GM23338 (cell line): ENCODE results near the gene ZSCAN30. TPM values are rescaled to one million over a fixed set of nuclear protein-coding genes. Genes with fewer than 3 reads are reported as not detected.

Experiments
- ATAC-seq: fragments of 200-7000 bp; cut with Tn5 transposase; 3 replicates; pipeline ENCODE4 v1.9.1; 2020
- DNase-seq: peaks from one replicate; pipeline ENCODE4 v3.0.0-alpha.2; 2015; ENCODE audit warnings: low spot score
- H2AFZ ChIP-seq: fragments of 200-600 bp; sonication (generic); 2 replicates; pipeline ENCODE4 v1.8.0; 2016; ENCODE audit warnings: antibody characterized with exemption, mild to moderate bottlenecking, moderate library complexity
- H3F3A ChIP-seq: fragments of 200-600 bp; sonication (generic); replicated peaks from 2 replicates; pipeline ENCODE4 v1.8.0; 2017; ENCODE audit warnings: antibody characterized with exemption, mixed run types, low read depth
- H3K27ac ChIP-seq: fragments of 200-600 bp; sonication (generic); 2 replicates; pipeline ENCODE4 v1.6.1; 2016; ENCODE audit warnings: low read depth
- H3K27me3 ChIP-seq: fragments of 200-600 bp; sonication (generic); 2 replicates; pipeline ENCODE4 v1.8.0; 2016; ENCODE audit warnings: mild to moderate bottlenecking, mixed run types, moderate library complexity; ENCODE audit not compliant: insufficient read depth
- H3K36me3 ChIP-seq: fragments of 200-600 bp; sonication (generic); 2 replicates; pipeline ENCODE4 v1.8.0; 2016; ENCODE audit warnings: mild to moderate bottlenecking; ENCODE audit not compliant: insufficient read depth
- H3K4me1 ChIP-seq: fragments of 200-600 bp; sonication (generic); 2 replicates; pipeline ENCODE4 v1.8.0; 2016; ENCODE audit warnings: mild to moderate bottlenecking, moderate library complexity; ENCODE audit not compliant: insufficient read depth
- H3K4me2 ChIP-seq: fragments of 200-600 bp; sonication (generic); 2 replicates; pipeline ENCODE4 v1.7.1; 2017; ENCODE audit warnings: mixed run types
- H3K4me3 ChIP-seq: fragments of 200-600 bp; sonication (generic); 2 replicates; pipeline ENCODE4 v1.6.1; 2016; ENCODE audit warnings: mixed run types
- H3K79me2 ChIP-seq: fragments of 200-600 bp; sonication (generic); replicated peaks from 2 replicates; pipeline ENCODE4 v1.8.0; 2017; ENCODE audit warnings: mild to moderate bottlenecking; ENCODE audit not compliant: insufficient read depth
- H3K9me2 ChIP-seq: fragments of 200-600 bp; sonication (generic); 2 replicates; pipeline ENCODE4 v1.8.0; 2017; ENCODE audit not compliant: insufficient read depth
- H4K20me1 ChIP-seq: fragments of 200-600 bp; sonication (generic); replicated peaks from 2 replicates; pipeline ENCODE4 v1.8.0; 2017; ENCODE audit warnings: mild to moderate bottlenecking; ENCODE audit not compliant: insufficient read depth
- H3K27ac Mint-ChIP-seq: 2 replicates; pipeline ENCODE4 v1.8.0; 2020; ENCODE audit warnings: inconsistent platforms, mild to moderate bottlenecking, moderate library complexity, mixed read lengths
- H3K27me3 Mint-ChIP-seq: 3 replicates; pipeline ENCODE4 v1.8.0; 2022; ENCODE audit warnings: low read depth, mild to moderate bottlenecking, moderate library complexity, mixed read lengths, inconsistent platforms; ENCODE audit not compliant: insufficient read depth, poor library complexity
- H3K36me3 Mint-ChIP-seq: 3 replicates; pipeline ENCODE4 v1.8.0; 2021; ENCODE audit warnings: low read depth, mild to moderate bottlenecking, inconsistent platforms, moderate library complexity, mixed read lengths
- H3K4me1 Mint-ChIP-seq: 3 replicates; pipeline ENCODE4 v1.8.0; 2020; ENCODE audit warnings: mild to moderate bottlenecking, inconsistent platforms, mixed read lengths
- H3K4me3 Mint-ChIP-seq: 3 replicates; pipeline ENCODE4 v1.8.0; 2021; ENCODE audit warnings: moderate library complexity, mild to moderate bottlenecking, inconsistent platforms, mixed read lengths
- H3K9me3 Mint-ChIP-seq: 3 replicates; pipeline ENCODE4 v1.8.0; 2020; ENCODE audit warnings: moderate library complexity, mild to moderate bottlenecking, inconsistent platforms, mixed read lengths
- ETS1 ChIP-seq: IDR thresholded peaks from 2 replicates; pipeline ENCODE4 v1.6.1; 2016; ENCODE audit warnings: antibody characterized with exemption
- EZH2 ChIP-seq: fragments of 200-600 bp; sonication (generic); IDR thresholded peaks from one replicate; pipeline ENCODE4 v1.8.0; 2017; ENCODE audit warnings: antibody characterized with exemption, mild to moderate bottlenecking, low read depth; ENCODE audit not compliant: unreplicated experiment
- EZH2phosphoT487 ChIP-seq: fragments of 200-600 bp; sonication (generic); IDR thresholded peaks from one replicate; pipeline ENCODE4 v1.8.1; 2018; ENCODE audit warnings: antibody characterized with exemption; ENCODE audit not compliant: unreplicated experiment
- JUNB ChIP-seq: IDR thresholded peaks from one replicate; pipeline ENCODE4 v1.6.1; 2016; ENCODE audit warnings: antibody characterized with exemption; ENCODE audit not compliant: unreplicated experiment
- NANOG ChIP-seq: IDR thresholded peaks from 2 replicates; pipeline ENCODE4 v1.6.1; 2016; ENCODE audit warnings: antibody characterized with exemption, borderline replicate concordance
- POLR2AphosphoS5 ChIP-seq: IDR thresholded peaks from 2 replicates; pipeline ENCODE4 v1.6.1; 2016; ENCODE audit warnings: antibody characterized with exemption, low read depth
- STAT1 ChIP-seq: IDR thresholded peaks from one replicate; pipeline ENCODE4 v1.6.1; 2016; ENCODE audit warnings: antibody characterized with exemption; ENCODE audit not compliant: unreplicated experiment
- ZNF114 ChIP-seq: fragments of 250-450 bp; sonication (Bioruptor Pico); IDR thresholded peaks from 2 replicates; pipeline ENCODE4 v1.5.0; 2020; ENCODE audit warnings: mild to moderate bottlenecking, moderate library complexity
- ZNF331 ChIP-seq: fragments of 250-450 bp; sonication (Bioruptor Pico); IDR thresholded peaks from 2 replicates; pipeline ENCODE4 v1.5.0; 2020; ENCODE audit warnings: low read depth, mild to moderate bottlenecking, moderate library complexity
- polyA plus RNA-seq: library from polyadenylated mRNA; unstranded; fragments of >200 nt; fragmentation: Nextera tagmentation; extraction: Ambion mirVana; gene quantifications from 2 replicates; pipeline ENCODE4 v1.2.1, GENCODE V29; 2016
- total RNA-seq: library from RNA; depleted of rRNA; stranded (reverse); fragments of >200 nt; shearing (Covaris generic); gene quantifications from 2 replicates; pipeline ENCODE4 v1.2.3, GENCODE V29; 2014
- TF ChIP-seq, protein P1 (sequence below), 2 experiments: fragments of 200-600 bp in 1 of 2; sonication (generic) in 1 of 2; conservative IDR thresholded peaks; 2 replicates each; pipeline versions ENCODE4 v1.5.1 to v1.6.1; 2016 to 2017; ENCODE audit warnings: antibody characterized with exemption in 2 of 2, low read depth in 2 of 2, mild to moderate bottlenecking in 2 of 2, moderate library complexity in 1 of 2
- TF ChIP-seq, protein P2 (sequence below): fragments of 250-450 bp; sonication (Bioruptor Pico); IDR thresholded peaks from 2 replicates; pipeline ENCODE4 v1.5.0; 2020; ENCODE audit warnings: mild to moderate bottlenecking, moderate library complexity

The ZSCAN30 gene
- total and polyA plus RNA-seq, 2 experiments from 2014 or later = 12.3 to 21.8 TPM

GRCh38 chr18:35267161-35267651, 22.8 kb downstream of the ZSCAN30 start:
- Histone ChIP-seq H3K4me3 (peak overlapping the region; percentile 59), H2AFZ (peak overlapping the region; percentile 93), H3K27ac (peak overlapping the region; percentile 63; the same call in 1 of the 2 replicates), H3K36me3 (no peaks in the 10 kb centered on the region; the same call in 1 of the 2 replicates), H3F3A (no peaks in the 10 kb centered on the region), H3K27me3 (peaks cover 11% of the 10 kb centered on the region; the same call in 1 of the 2 replicates), H3K79me2 (no peaks in the 10 kb centered on the region), H4K20me1 (no peaks in the 10 kb centered on the region), H3K9me2 (peaks cover 16% of the 10 kb centered on the region; the same call in 1 of the 2 replicates), H3K4me1 (no peaks in the 10 kb centered on the region), H3K4me2 (peak overlapping the region; percentile 74)
- Mint-ChIP-seq H3K27ac (peak overlapping the region; percentile 76), H3K4me1 (peaks cover 3% of the 10 kb centered on the region; the same call in 2 of the 3 replicates), H3K27me3 (peaks cover 15% of the 10 kb centered on the region), H3K9me3 (peaks cover 33% of the 10 kb centered on the region), H3K36me3 (peaks cover 49% of the 10 kb centered on the region), H3K4me3 (peak overlapping the region; percentile 73)
- ATAC-seq (peak; percentile 93), DNase-seq (peak; percentile 89)
- no peak for TF ChIP-seq ZNF114 (CRISPR knock-in tag)
- TF ChIP-seq POLR2AphosphoS5 = peak; percentile 55
- no peak for TF ChIP-seq NANOG
- no peak for TF ChIP-seq EZH2phosphoT487
- no peak for TF ChIP-seq EZH2
- TF ChIP-seq, protein P1, sequence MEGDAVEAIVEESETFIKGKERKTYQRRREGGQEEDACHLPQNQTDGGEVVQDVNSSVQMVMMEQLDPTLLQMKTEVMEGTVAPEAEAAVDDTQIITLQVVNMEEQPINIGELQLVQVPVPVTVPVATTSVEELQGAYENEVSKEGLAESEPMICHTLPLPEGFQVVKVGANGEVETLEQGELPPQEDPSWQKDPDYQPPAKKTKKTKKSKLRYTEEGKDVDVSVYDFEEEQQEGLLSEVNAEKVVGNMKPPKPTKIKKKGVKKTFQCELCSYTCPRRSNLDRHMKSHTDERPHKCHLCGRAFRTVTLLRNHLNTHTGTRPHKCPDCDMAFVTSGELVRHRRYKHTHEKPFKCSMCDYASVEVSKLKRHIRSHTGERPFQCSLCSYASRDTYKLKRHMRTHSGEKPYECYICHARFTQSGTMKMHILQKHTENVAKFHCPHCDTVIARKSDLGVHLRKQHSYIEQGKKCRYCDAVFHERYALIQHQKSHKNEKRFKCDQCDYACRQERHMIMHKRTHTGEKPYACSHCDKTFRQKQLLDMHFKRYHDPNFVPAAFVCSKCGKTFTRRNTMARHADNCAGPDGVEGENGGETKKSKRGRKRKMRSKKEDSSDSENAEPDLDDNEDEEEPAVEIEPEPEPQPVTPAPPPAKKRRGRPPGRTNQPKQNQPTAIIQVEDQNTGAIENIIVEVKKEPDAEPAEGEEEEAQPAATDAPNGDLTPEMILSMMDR (conservative IDR thresholded peaks at IDR 0.05; ENCODE audit: low read depth in 2 of 2) = peak in 1 of 2 experiments; percentile 30; a peak in 1 of 4 replicates
- TF ChIP-seq STAT1 = no peak
- TF ChIP-seq, protein P2, sequence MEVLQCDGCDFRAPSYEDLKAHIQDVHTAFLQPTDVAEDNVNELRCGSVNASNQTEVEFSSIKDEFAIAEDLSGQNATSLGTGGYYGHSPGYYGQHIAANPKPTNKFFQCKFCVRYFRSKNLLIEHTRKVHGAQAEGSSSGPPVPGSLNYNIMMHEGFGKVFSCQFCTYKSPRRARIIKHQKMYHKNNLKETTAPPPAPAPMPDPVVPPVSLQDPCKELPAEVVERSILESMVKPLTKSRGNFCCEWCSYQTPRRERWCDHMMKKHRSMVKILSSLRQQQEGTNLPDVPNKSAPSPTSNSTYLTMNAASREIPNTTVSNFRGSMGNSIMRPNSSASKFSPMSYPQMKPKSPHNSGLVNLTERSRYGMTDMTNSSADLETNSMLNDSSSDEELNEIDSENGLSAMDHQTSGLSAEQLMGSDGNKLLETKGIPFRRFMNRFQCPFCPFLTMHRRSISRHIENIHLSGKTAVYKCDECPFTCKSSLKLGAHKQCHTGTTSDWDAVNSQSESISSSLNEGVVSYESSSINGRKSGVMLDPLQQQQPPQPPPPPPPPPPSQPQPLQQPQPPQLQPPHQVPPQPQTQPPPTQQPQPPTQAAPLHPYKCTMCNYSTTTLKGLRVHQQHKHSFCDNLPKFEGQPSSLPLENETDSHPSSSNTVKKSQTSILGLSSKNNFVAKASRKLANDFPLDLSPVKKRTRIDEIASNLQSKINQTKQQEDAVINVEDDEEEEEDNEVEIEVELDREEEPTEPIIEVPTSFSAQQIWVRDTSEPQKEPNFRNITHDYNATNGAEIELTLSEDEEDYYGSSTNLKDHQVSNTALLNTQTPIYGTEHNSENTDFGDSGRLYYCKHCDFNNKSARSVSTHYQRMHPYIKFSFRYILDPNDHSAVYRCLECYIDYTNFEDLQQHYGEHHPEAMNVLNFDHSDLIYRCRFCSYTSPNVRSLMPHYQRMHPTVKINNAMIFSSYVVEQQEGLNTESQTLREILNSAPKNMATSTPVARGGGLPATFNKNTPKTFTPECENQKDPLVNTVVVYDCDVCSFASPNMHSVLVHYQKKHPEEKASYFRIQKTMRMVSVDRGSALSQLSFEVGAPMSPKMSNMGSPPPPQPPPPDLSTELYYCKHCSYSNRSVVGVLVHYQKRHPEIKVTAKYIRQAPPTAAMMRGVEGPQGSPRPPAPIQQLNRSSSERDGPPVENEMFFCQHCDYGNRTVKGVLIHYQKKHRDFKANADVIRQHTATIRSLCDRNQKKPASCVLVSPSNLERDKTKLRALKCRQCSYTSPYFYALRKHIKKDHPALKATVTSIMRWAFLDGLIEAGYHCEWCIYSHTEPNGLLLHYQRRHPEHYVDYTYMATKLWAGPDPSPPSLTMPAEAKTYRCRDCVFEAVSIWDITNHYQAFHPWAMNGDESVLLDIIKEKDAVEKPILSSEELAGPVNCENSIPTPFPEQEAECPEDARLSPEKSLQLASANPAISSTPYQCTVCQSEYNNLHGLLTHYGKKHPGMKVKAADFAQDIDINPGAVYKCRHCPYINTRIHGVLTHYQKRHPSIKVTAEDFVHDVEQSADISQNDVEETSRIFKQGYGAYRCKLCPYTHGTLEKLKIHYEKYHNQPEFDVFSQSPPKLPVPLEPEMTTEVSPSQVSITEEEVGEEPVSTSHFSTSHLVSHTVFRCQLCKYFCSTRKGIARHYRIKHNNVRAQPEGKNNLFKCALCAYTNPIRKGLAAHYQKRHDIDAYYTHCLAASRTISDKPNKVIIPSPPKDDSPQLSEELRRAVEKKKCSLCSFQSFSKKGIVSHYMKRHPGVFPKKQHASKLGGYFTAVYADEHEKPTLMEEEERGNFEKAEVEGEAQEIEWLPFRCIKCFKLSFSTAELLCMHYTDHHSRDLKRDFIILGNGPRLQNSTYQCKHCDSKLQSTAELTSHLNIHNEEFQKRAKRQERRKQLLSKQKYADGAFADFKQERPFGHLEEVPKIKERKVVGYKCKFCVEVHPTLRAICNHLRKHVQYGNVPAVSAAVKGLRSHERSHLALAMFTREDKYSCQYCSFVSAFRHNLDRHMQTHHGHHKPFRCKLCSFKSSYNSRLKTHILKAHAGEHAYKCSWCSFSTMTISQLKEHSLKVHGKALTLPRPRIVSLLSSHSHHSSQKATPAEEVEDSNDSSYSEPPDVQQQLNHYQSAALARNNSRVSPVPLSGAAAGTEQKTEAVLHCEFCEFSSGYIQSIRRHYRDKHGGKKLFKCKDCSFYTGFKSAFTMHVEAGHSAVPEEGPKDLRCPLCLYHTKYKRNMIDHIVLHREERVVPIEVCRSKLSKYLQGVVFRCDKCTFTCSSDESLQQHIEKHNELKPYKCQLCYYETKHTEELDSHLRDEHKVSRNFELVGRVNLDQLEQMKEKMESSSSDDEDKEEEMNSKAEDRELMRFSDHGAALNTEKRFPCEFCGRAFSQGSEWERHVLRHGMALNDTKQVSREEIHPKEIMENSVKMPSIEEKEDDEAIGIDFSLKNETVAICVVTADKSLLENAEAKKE (CRISPR knock-in tag) = no peak
- TF ChIP-seq ZNF331 (CRISPR knock-in tag) = no peak
- peak; percentile 61 for TF ChIP-seq ETS1
- no peak for TF ChIP-seq JUNB
